H1 (cell line): ENCODE results near the gene GPANK1. TPM values are rescaled to one million over a fixed set of nuclear protein-coding genes. Genes with fewer than 3 reads are reported as not detected.

Experiments
- CTCF ChIA-PET: fragments of 300-600 bp; sonication (Branson Sonifier 250); formaldehyde crosslinking; loops from one replicate; lab custom pipeline; 2021; ENCODE audit not compliant: partially characterized antibody; lab: Charles Lee
- POLR2A ChIA-PET: fragments of 300-600 bp; sonication (Branson Sonifier 250); formaldehyde crosslinking; loops from one replicate; lab custom pipeline; 2021; ENCODE audit warnings: inconsistent platforms; ENCODE audit not compliant: partially characterized antibody; lab: Charles Lee
- DNase-seq, 2 experiments: peaks; one replicate each; pipeline versions ENCODE4 v3.0.0 to v3.0.0-alpha.2; 2010 to 2022; ENCODE audit warnings: low spot score in 2 of 2, low read depth in 1 of 2, mixed read lengths in 1 of 2
- FAIRE-seq: peaks from 2 replicates; lab custom pipeline; 2011; peaks lifted over from hg19 to GRCh38; lab: Jason Lieb, UNC
- H2AFZ ChIP-seq: 2 replicates; pipeline ENCODE4 v1.8.1; 2012; ENCODE audit warnings: low read length, inconsistent platforms
- H2AK5ac ChIP-seq: 2 replicates; pipeline ENCODE4 v1.6.1; 2013; ENCODE audit warnings: low read depth, low read length
- H2BK120ac ChIP-seq: replicated peaks from 2 replicates; pipeline ENCODE3; 2013; ENCODE audit warnings: low read depth, low read length, inconsistent platforms
- H2BK12ac ChIP-seq: 2 replicates; pipeline ENCODE4 v1.6.1; 2013; ENCODE audit warnings: low read depth, low read length
- H2BK15ac ChIP-seq: 2 replicates; pipeline ENCODE4 v1.6.1; 2013; ENCODE audit warnings: low read length
- H2BK20ac ChIP-seq: 2 replicates; pipeline ENCODE4 v1.6.1; 2013; ENCODE audit warnings: low read length
- H2BK5ac ChIP-seq: 2 replicates; pipeline ENCODE4 v1.6.1; 2013; ENCODE audit warnings: low read depth, low read length
- H3K14ac ChIP-seq: 2 replicates; pipeline ENCODE4 v1.6.1; 2013; ENCODE audit warnings: inconsistent platforms; ENCODE audit not compliant: insufficient read length
- H3K18ac ChIP-seq: 2 replicates; pipeline ENCODE4 v1.6.1; 2013; ENCODE audit warnings: low read length; ENCODE audit errors: extremely low read depth
- H3K23ac ChIP-seq: 2 replicates; pipeline ENCODE4 v1.6.1; 2013; ENCODE audit warnings: inconsistent platforms; ENCODE audit not compliant: insufficient read length
- H3K23me2 ChIP-seq: 2 replicates; pipeline ENCODE4 v1.6.1; 2013; ENCODE audit warnings: low read depth, low read length
- H3K27ac ChIP-seq: 2 replicates; pipeline ENCODE4 v1.6.1; 2011; ENCODE audit warnings: low read depth, low read length, inconsistent platforms
- H3K27me3 ChIP-seq, 4 experiments: replicated peaks in 1 of 4; 1 replicate in 1 of 4; 2 replicates in 3 of 4; pipeline versions ENCODE4 v1.6.1 to v1.8.1; 2011 to 2013; ENCODE audit warnings: low read length in 3 of 4, mild to moderate bottlenecking in 3 of 4, inconsistent platforms in 2 of 4, mixed read lengths in 2 of 4, moderate library complexity in 1 of 4; ENCODE audit not compliant: control insufficient read depth in 3 of 4, insufficient read depth in 3 of 4; ENCODE audit errors: extremely low read depth in 1 of 4
- H3K36me3 ChIP-seq, 4 experiments: 2 replicates each; pipeline versions ENCODE4 v1.6.1 to v1.8.1; 2011 to 2013; ENCODE audit warnings: mild to moderate bottlenecking in 4 of 4, low read length in 3 of 4, moderate library complexity in 2 of 4, control low read depth in 1 of 4, inconsistent platforms in 1 of 4; ENCODE audit not compliant: insufficient read depth in 4 of 4, control insufficient read depth in 2 of 4
- H3K4ac ChIP-seq: replicated peaks from 2 replicates; pipeline ENCODE3; 2013; ENCODE audit warnings: low read length, low read depth, mixed read lengths, inconsistent platforms; ENCODE audit not compliant: insufficient read length
- H3K4me1 ChIP-seq, 4 experiments: replicated peaks in 1 of 4; 1 replicate in 1 of 4; 2 replicates in 3 of 4; pipeline versions ENCODE4 v1.6.1 to v1.8.1; 2011 to 2013; ENCODE audit warnings: low read length in 3 of 4, inconsistent platforms in 2 of 4, mixed read lengths in 1 of 4; ENCODE audit not compliant: insufficient read depth in 4 of 4, control insufficient read depth in 3 of 4
- H3K4me2 ChIP-seq, 2 experiments: 2 replicates each; pipeline versions ENCODE4 v1.6.1 to v1.8.1; 2011 to 2013; ENCODE audit warnings: low read depth in 2 of 2, low read length in 2 of 2, control low read depth in 1 of 2, inconsistent platforms in 1 of 2, mild to moderate bottlenecking in 1 of 2; ENCODE audit not compliant: insufficient read depth in 1 of 2
- H3K4me3 ChIP-seq, 4 experiments: fragments of 200-600, 300-600 bp in 1 of 4; sonication (generic), shearing (Covaris generic), sonication (Bioruptor Twin) in 1 of 4; 2 replicates each; pipeline versions ENCODE4 v1.5.1 to v1.8.1; 2011 to 2016; ENCODE audit warnings: low read length in 4 of 4, low read depth in 3 of 4, control low read depth in 2 of 4, inconsistent platforms in 2 of 4, mild to moderate bottlenecking in 2 of 4, mixed read lengths in 1 of 4, moderate library complexity in 1 of 4; ENCODE audit not compliant: insufficient read depth in 2 of 4; ENCODE audit errors: extremely low read depth in 1 of 4
- H3K56ac ChIP-seq: replicated peaks from 2 replicates; pipeline ENCODE3; 2013; ENCODE audit warnings: low read depth, mild to moderate bottlenecking, mixed read lengths, low read length, inconsistent platforms; ENCODE audit not compliant: insufficient read length
- H3K79me1 ChIP-seq: 2 replicates; pipeline ENCODE4 v1.6.1; 2013; ENCODE audit warnings: low read depth, low read length, control low read depth
- H3K79me2 ChIP-seq, 2 experiments: 2 replicates each; pipeline versions ENCODE4 v1.6.1 to v1.8.1; 2012 to 2013; ENCODE audit warnings: low read length in 2 of 2, mild to moderate bottlenecking in 2 of 2, inconsistent platforms in 1 of 2; ENCODE audit not compliant: insufficient read depth in 2 of 2, control insufficient read depth in 1 of 2
- H3K9ac ChIP-seq, 4 experiments: replicated peaks in 1 of 4; 1 replicate in 1 of 4; 2 replicates in 3 of 4; pipeline versions ENCODE4 v1.6.1 to v1.8.1; 2011 to 2013; ENCODE audit warnings: low read depth in 3 of 4, low read length in 3 of 4, control low read depth in 2 of 4, mild to moderate bottlenecking in 2 of 4, moderate library complexity in 2 of 4, inconsistent platforms in 1 of 4; ENCODE audit errors: extremely low read depth in 1 of 4
- H3K9me3 ChIP-seq, 2 experiments: 2 replicates each; pipeline versions ENCODE4 v1.6.1 to v1.8.1; 2012 to 2013; ENCODE audit warnings: mild to moderate bottlenecking in 2 of 2, moderate library complexity in 2 of 2, control low read depth in 1 of 2, inconsistent platforms in 1 of 2, low read depth in 1 of 2, low read length in 1 of 2, mixed read lengths in 1 of 2; ENCODE audit not compliant: insufficient read depth in 2 of 2
- H4K20me1 ChIP-seq, 2 experiments: replicated peaks in 1 of 2; 2 replicates each; pipeline versions ENCODE3 to v1.8.1; 2011 to 2013; ENCODE audit warnings: inconsistent platforms in 2 of 2, low read length in 2 of 2, mild to moderate bottlenecking in 1 of 2; ENCODE audit not compliant: insufficient read depth in 2 of 2, control insufficient read depth in 1 of 2
- H4K5ac ChIP-seq: 2 replicates; pipeline ENCODE4 v1.6.1; 2013; ENCODE audit warnings: low read length, low read depth, mixed read lengths, inconsistent platforms; ENCODE audit not compliant: insufficient read length
- H4K8ac ChIP-seq: 2 replicates; pipeline ENCODE4 v1.8.0; 2013; ENCODE audit warnings: mild to moderate bottlenecking, moderate library complexity, low read length, inconsistent platforms; ENCODE audit not compliant: insufficient read depth; ENCODE audit errors: extremely low read depth
- H4K91ac ChIP-seq: replicated peaks from 2 replicates; pipeline ENCODE3; 2013; ENCODE audit warnings: low read length, mixed read lengths, inconsistent platforms; ENCODE audit not compliant: insufficient read length
- ASH2L ChIP-seq: fragments of 200-600, 300-600 bp; sonication (generic); IDR thresholded peaks from one replicate; pipeline ENCODE4 v1.7.1; 2017; ENCODE audit warnings: low read length
- BACH1 ChIP-seq: IDR thresholded peaks from 2 replicates; pipeline ENCODE4 v1.6.1; 2012; ENCODE audit warnings: low read length, improper control_type of control experiment
- BRCA1 ChIP-seq: IDR thresholded peaks from 2 replicates; pipeline ENCODE4 v1.6.1; 2012; ENCODE audit warnings: low read depth, low read length, improper control_type of control experiment
- CBX8 ChIP-seq: fragments of 300-800, 300-1000 bp; sonication (generic); IDR thresholded peaks from 2 replicates; pipeline ENCODE4 v1.7.1; 2016; ENCODE audit warnings: low read depth, low read length, borderline replicate concordance
- CREB1 ChIP-seq: IDR thresholded peaks from 2 replicates; pipeline ENCODE4 v1.6.1; 2012; ENCODE audit warnings: inconsistent platforms
- EZH2 ChIP-seq: fragments of 200-600 bp; sonication (generic); IDR thresholded peaks from 2 replicates; pipeline ENCODE4 v1.7.1; 2012; ENCODE audit warnings: low read depth, mild to moderate bottlenecking, moderate library complexity, low read length, inconsistent platforms; ENCODE audit not compliant: severe bottlenecking
- JUND ChIP-seq: IDR thresholded peaks from 2 replicates; pipeline ENCODE4 v1.6.1; 2011; ENCODE audit warnings: mild to moderate bottlenecking, improper control_type of control experiment, low read length
- KDM1A ChIP-seq: fragments of 200-600, 300-600 bp; sonication (generic); IDR thresholded peaks from 2 replicates; pipeline ENCODE4 v1.7.1; 2016; ENCODE audit warnings: mild to moderate bottlenecking, low read length, borderline replicate concordance
- NRF1 ChIP-seq: IDR thresholded peaks from 2 replicates; pipeline ENCODE4 v1.6.1; 2011; ENCODE audit warnings: mild to moderate bottlenecking, low read depth, low read length, improper control_type of control experiment
- POLR2AphosphoS5 ChIP-seq: IDR thresholded peaks from 2 replicates; pipeline ENCODE4 v1.6.1; 2011; ENCODE audit warnings: low read depth, low read length
- SIN3A ChIP-seq, 2 experiments: IDR thresholded peaks in 1 of 2; conservative IDR thresholded peaks in 1 of 2; 2 replicates each; pipeline ENCODE4 v1.6.1; 2011 to 2012; ENCODE audit warnings: low read length in 2 of 2, improper control_type of control experiment in 1 of 2, low read depth in 1 of 2, mild to moderate bottlenecking in 1 of 2
- SP2 ChIP-seq: IDR thresholded peaks from 2 replicates; pipeline ENCODE4 v1.6.1; 2012; ENCODE audit warnings: mild to moderate bottlenecking, low read length, inconsistent platforms
- SRF ChIP-seq: IDR thresholded peaks from 2 replicates; pipeline ENCODE4 v1.6.1; 2011; ENCODE audit warnings: mild to moderate bottlenecking, low read depth, low read length, moderate library complexity
- USF2 ChIP-seq: IDR thresholded peaks from 2 replicates; pipeline ENCODE4 v1.6.1; 2011; ENCODE audit warnings: low read length, improper control_type of control experiment
- WGBS, 2 experiments: shearing (Covaris generic) in 1 of 2; methylation state at CpG; one replicate each; pipeline versions ENCODE4 v1.1.6 to v1.1.7; 2013 to 2015; ENCODE audit warnings: low lambda C conversion rate in 2 of 2, mixed read lengths in 2 of 2, inconsistent platforms in 1 of 2, low coverage in 1 of 2, missing lambda C conversion rate in 1 of 2; ENCODE audit not compliant: insufficient replicate concordance in 2 of 2, insufficient coverage in 1 of 2, insufficient read length in 1 of 2; ENCODE audit errors: extremely low coverage in 1 of 2, missing lambda C conversion rate in 1 of 2; 5-methylcytosine and 5-hydroxymethylcytosine counted together
- polyA plus RNA-seq, 7 experiments: library from polyadenylated mRNA; depleted of rRNA in 3 of 7; stranded (reverse) in 5 of 7; unstranded in 2 of 7; fragments of >200 nt in 5 of 7; fragments of 200-250 nt in 2 of 7; gene quantifications; 1 replicate in 5 of 7; 2 replicates in 1 of 7; 4 replicates in 1 of 7; pipeline versions ENCODE4 v1.2.1 to v1.2.3, GENCODE V29; 2011 to 2013; ENCODE audit warnings: missing spikeins in 2 of 7, mixed read lengths in 2 of 7
- total RNA-seq: library from RNA; stranded (reverse); fragmentation: NEBNext Ultra II Directional; extraction: Animal tissue kit (Norgen Biotek cat#: 25700); gene quantifications from 2 replicates; pipeline ENCODE4 v1.2.1, GENCODE V29; 2021

Gene GPANK1
- total and polyA plus RNA-seq, 2 of the 8 experiments (the other 6 are each of a cell fraction or from before 2014, with no cell fraction given): 24.5 to 30.2 TPM

GRCh38 chr6:31711233-31711632, 46.4 kb upstream of the GPANK1 start:
- Histone ChIP-seq H3K14ac (no peak overlapping the region), H3K23me2 (peaks cover 3% of the 10 kb centered on the region; the same call in 1 of the 2 replicates), H4K5ac (no peak overlapping the region), H2BK15ac (no peak overlapping the region), H3K79me1 (no peaks in the 10 kb centered on the region), H3K4ac (no peak overlapping the region), H3K56ac (no peak overlapping the region), H2BK20ac (no peak overlapping the region), H3K18ac (no peak overlapping the region), H3K9me3 (no peaks in the 10 kb centered on the region), H3K23ac (no peak overlapping the region), H2AK5ac (no peak overlapping the region), H4K8ac (peak overlapping the region; percentile 23; the same call in 1 of the 2 replicates), H3K79me2 (no peaks in the 10 kb centered on the region), H2AFZ (no peak overlapping the region), H3K27me3 (no peaks in the 10 kb centered on the region; a peak in 1 of 7 replicates), H4K91ac (no peak overlapping the region), H2BK5ac (no peak overlapping the region), H3K4me3 (no peak overlapping the region), H4K20me1 (no peaks in the 10 kb centered on the region), H2BK12ac (peak overlapping the region; percentile 75; the same call in 1 of the 2 replicates), H3K4me1 (peaks cover 11 to 18% (median 12%) of the 10 kb centered on the region in 4 experiments), H3K4me2 (no peak overlapping the region), H3K36me3 (no peaks in the 10 kb centered on the region), H3K27ac (no peak overlapping the region), H3K9ac (no peak overlapping the region), H2BK120ac (no peak overlapping the region)
- FAIRE-seq: no peak
- ChIA-PET CTCF (interaction anchor here (0.8 to 5.7 kb wide), 11 partner anchors 12 to 128 kb away, joined by 3 to 39 read pairs (median 4); partner anchors contain the start of genes DDAH2 and LSM2), POLR2A (interaction anchor here (0.6 to 3.4 kb wide), 13 partner anchors 8 to 164 kb away, joined by 3 to 22 read pairs (median 4); partner anchors contain the start of genes ABHD16A, BAG6, DDAH2 and GPANK1)
- WGBS, 2 experiments: 87% methylated on average over 8 of the region's 8 CpGs; no CpG with 5 or more reads in 1 of the 2 experiments
- DNase-seq: no peak
- TF ChIP-seq SP2 (no peak), KDM1A (no peak), BACH1 (no peak), SIN3A (conservative IDR thresholded peaks at IDR 0.05 in 1 of 2, IDR thresholded peaks at IDR 0.05 in 1 of 2; ENCODE audit: low read depth in 1 of 2, low read length in 2 of 2) (no peak), BRCA1 (no peak), CREB1 (no peak), USF2 (no peak), POLR2AphosphoS5 (no peak), SRF (no peak), JUND (no peak), EZH2 (no peak), CBX8 (no peak), ASH2L (no peak), NRF1 (no peak)
